C4-2B (cell line): ENCODE data around the gene CLIP4.

ENCODE experiments used
- ZFX ChIP-seq: fragments of 450-650 bp; IDR thresholded peaks from 2 replicates; pipeline ENCODE4 v1.6.1; 2017
- TF ChIP-seq, protein P1 (sequence below): fragments of 450-650 bp; conservative IDR thresholded peaks from 2 replicates; pipeline ENCODE4 v1.5.1; 2017; ENCODE audit warnings: mild to moderate bottlenecking

DNA sequence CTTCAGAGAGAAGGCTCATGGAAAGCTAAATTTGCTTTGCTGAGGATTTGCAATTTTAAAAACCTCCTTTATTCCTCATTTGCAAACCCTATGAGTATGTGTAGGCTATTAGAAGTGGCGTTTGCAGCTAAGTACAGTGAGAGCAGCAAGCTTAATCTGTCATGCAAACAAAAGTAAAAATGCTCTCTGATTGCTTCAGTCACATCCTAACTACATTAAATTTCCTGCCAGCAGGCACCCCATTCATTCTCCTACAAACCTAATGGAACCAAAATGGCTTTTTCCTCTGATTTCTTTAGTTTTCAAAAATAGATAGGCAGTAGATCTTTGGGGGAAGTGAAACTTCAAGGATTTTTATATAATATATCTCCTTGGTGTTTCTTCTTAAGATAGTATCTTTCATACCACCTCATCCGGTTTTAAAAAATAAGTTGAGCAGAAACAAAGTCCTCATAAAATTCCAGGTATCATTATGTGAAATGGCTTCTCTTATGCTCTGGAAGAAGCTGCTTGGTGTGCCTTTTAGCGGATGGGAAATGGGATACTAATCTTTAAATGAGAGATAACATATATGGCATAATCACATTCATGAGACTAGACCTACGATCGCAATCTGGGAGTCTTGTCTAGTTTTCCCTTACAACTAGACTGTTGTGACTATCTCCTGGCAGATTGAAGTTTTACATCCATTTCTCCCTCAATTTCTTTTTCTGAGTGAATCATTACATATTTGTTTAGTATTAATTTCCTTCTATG lies 49.1 kb downstream of the CLIP4 start:
- TF ChIP-seq, protein P1, sequence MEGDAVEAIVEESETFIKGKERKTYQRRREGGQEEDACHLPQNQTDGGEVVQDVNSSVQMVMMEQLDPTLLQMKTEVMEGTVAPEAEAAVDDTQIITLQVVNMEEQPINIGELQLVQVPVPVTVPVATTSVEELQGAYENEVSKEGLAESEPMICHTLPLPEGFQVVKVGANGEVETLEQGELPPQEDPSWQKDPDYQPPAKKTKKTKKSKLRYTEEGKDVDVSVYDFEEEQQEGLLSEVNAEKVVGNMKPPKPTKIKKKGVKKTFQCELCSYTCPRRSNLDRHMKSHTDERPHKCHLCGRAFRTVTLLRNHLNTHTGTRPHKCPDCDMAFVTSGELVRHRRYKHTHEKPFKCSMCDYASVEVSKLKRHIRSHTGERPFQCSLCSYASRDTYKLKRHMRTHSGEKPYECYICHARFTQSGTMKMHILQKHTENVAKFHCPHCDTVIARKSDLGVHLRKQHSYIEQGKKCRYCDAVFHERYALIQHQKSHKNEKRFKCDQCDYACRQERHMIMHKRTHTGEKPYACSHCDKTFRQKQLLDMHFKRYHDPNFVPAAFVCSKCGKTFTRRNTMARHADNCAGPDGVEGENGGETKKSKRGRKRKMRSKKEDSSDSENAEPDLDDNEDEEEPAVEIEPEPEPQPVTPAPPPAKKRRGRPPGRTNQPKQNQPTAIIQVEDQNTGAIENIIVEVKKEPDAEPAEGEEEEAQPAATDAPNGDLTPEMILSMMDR, result no peak
- no peak for TF ChIP-seq ZFX
